NCI-H446 (cell line): ENCODE data around the gene TAF5L.
"Not testable (repeated sequence)": the region's sequence is repeated elsewhere in the genome, so short reads cannot be mapped to it uniquely, and the experiment has no call there.

Experiments used
- DNase-seq, 2 experiments: peaks; one replicate each; lab custom pipeline; 2025; lab: John Stamatoyannopoulos, UW

The TAF5L gene

GRCh38 chr1:229603371-229604005 lies 22.4 kb downstream of the TAF5L start:
- DNase-seq, result no peak

- no peak for DNase-seq
Measured at GRCh38 chr1:229600229-229600628, 25.7 kb downstream of the TAF5L start.

DNA sequence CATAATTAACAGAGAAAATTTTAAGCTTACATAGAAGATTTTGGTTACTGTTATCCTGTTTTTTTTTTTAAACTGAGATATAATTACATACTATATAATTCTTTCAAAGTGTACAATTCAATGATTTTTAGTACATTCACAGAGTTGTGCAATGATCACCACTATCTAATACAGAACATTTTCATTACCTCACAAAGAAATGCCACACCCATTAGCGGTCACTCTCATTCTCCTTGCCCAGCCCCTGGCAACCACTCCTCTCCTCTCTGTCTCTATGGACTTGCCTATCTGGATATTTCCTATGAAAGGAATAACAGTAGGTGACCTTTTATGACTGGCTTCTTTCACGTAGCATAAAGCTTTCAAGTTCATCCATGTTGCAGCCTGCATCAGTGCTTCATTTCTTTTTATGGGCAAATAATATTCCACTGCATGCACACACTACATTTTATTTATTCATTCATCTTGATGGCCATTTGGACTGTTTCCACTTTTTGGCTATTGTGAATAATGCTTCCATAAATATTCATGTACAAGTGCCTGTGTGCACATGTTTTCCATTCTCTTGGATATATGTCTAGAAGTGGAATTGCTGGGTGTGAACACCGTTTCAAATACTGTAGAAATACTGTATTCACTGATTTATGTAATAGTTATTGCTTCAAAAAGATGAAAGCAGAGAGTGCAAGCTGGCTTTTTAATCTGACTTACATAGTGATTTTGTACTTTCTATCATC lies 26.5 kb downstream of the TAF5L start:
- no peak for DNase-seq

DNA sequence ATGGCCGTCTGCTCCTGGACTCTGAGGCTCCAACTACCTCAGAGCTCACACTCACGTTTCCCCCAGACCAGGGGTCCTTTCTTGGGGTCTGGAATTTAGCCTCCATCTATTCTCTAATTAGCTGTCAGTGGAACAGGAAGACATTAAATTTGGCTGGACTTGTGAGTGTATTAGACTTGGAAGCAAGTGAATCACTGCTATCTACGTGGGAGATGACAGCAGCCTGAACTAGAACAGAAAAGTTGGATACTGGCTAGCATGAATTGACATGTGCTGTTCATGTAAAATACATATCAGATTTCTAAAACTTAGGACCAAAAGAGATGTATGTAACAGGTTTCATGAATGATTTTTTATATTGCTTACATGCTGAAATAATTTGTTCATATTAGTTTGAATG lies 28.0 kb downstream of the TAF5L start:
- DNase-seq, result no peak

DNA sequence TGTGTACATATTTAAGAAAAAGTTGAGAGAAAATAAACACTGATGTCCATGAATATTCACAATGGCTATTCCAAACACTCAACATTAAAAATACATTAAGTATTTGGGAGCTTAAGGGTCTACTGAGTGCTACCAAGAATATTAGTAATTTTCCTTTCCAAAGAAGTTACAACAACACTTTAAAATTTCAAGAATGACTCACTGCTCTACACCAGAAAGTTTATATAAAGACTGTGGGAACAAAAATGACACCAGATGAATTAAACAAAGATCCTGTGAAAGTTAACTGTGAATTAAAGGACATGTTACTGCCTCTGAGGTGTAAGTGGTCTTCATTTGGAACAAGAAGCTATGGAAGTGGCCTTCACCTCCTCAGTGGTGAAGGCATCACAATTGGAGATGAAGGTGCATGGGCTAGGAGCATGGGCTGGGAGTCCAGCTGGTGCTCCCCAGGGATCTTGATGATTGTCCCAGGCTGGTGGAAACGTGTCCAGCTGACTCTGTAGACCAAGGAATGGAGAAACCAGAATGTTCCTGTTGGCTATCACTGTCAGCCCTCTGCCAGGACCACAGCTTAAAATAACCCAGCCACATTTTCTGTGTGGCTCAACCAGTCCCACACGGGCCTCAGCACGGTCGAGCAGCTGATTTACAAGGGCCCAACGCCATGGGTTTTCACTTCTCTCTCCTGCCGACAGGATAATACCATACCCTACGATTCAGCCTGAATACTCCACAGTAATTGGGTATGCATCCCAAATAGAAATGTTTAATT lies 28.8 kb downstream of the TAF5L start:
- no peak for DNase-seq

- not testable (repeated sequence) for DNase-seq
Measured at GRCh38 chr1:229595876-229596275, 30.0 kb downstream of the TAF5L start.

DNA sequence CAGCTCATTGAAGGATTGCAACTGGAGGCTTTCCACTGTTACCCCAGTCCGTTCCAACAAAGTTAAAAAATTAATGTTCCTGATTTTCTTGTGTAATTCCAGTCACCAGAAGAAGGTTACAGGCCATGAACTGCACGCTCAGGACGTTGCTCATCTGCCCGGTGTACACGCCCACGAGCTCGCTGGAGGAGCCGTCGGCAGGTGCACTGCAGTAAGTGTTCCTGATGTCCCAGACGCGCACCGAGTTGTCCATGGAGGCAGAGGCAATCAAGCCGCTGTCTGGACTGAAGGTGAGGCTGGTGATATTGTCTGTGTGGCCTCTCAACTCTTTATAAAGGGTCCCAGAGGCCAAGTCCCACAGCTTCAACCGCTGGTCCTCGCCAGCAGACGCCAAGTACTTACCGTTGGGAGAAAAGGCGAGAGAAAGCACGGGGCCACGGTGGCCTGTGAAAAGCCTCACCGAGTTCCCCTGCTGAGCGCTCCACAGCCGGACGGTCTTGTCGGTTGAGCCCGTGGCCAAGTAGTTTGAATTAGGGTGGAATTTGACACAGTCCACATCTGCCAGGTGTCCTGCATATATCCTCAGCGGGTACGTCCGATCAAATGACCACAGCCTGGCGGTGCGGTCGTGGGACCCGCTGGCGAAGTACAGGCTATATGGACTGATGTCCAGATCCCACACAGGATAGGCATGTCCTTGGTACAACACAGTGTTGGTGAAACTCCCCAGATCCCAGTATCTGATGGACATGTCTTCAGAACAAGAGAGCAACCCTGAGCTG lies 31.5 kb downstream of the TAF5L start:
- DNase-seq, result no peak

DNA sequence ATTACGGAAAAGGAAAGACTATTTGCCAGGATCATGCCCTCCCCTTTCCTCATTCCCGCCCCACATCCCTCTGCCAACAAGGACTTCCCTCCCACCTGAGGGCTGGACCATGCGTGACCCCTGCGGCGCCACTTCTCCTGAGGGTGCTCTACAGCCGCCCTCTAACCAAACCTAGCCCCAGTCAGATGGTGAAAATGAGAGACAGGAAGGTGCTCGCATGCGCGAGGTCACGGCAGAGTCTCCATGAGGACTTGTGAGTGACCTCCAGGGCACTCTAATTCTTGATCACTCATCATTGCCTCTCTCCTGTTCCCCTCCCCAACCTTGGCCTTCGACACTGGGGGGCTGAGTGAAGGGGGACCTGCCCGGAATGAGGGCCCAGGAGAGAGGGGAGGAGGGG lies 32.1 kb downstream of the TAF5L start:
- DNase-seq, result no peak

- DNase-seq, result no peak
Measured at GRCh38 chr1:229590119-229590518, 35.8 kb downstream of the TAF5L start.

DNA sequence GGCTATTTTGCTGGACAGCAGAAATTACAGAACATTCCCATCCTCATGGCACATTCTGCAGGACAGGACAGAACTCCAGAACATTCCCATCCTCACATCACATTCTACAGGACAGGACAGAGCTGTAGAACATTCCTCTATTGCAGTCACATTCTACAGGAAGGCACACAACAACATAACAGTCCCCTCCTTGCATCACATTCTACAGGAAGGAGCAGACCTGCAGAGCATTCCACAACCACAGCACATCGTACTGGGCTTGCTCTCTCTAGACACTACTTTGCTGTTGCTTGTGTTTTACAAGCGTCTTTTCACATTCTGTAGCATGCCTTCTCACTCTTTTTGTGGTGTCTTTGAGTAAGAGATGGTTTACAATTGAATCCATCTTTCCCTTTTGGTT lies 40.6 kb downstream of the TAF5L start:
- DNase-seq, result no peak

DNA sequence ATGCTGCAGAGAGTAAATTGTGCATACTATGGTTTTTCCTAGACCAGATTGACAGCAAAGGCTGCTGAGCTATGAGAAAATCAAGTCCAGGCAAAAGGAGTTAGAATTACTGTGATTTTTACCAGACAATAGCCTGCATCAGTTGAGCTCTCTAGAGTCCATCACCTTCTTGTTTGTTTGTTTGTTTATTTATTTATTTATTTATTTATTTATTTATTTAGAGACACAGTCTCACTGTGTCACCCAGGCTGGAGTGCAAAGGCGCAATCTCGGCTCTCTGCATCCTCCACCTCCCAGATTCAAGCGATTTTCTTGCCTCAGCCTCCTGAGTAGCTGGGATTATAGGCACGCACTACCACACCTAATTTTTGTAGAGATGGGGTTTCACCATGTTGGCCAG lies 43.2 kb downstream of the TAF5L start:
- no peak for DNase-seq

DNA sequence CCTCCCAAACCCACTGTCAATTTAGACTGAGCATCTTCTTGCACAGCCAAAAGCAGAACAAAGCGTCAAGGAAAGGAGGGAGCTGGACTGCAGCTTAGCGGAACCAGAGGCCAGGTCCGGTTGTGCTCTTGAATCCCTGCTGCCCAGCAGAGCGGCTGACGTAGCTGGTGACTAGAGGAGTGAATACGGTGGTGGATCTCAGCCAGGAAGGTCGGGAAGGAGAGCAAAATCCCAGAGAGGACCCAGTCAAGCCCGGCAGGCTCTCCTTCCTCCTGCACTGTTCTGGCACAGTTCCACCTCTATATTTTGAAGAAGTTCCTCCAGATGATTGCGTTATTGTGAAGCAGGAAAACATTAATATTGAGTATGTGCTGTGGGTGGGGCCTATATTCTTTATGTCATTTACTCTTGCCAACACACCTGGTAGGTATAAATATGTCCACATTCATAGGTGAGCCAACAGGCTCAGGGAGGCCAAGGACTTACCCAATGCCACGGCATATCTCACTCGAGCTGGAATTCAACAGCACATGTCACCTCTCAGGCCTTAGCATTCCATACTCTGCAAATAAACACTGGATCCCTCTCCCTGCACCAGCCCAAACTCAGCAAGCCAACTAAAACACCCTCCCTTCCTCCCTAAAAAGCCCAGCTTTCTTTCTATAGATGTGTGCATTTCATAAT lies 43.8 kb downstream of the TAF5L start:
- no peak for DNase-seq

- no peak for DNase-seq
Measured at GRCh38 chr1:229581485-229581884, 44.4 kb downstream of the TAF5L start.

DNA sequence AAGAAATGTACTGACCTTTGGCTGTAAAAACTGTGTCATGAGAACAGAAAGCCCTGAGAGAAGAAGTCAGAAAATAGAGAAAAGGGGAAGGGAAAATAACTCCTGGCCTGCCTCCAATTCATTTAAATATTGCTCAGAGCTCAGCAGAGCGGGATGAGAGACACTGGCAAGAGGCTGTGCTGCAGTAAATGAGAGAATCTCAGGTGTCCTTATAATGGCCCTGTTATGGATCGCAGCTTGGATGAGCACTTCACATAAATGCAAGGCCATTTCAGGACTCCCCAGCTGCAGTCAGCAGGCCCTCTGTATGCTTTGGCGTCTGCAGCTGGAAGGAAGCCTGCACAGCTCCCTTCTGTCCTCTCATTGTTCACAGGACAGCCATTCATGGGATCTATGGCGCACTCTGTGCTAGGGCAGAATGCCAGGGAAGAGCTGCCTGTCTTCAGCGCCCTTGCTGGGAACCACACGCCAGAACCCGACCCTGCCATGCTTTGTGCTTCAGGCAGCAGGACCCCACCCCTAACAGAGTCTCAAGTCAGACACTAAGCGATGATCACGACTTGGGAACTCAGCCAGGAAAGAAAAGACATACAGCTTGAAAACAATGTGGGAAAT lies 46.8 kb downstream of the TAF5L start:
- peak; percentile 79 to 91 for DNase-seq

GRCh38 chr1:229578168-229579058 lies 47.5 kb downstream of the TAF5L start:
- no peak for DNase-seq

DNA sequence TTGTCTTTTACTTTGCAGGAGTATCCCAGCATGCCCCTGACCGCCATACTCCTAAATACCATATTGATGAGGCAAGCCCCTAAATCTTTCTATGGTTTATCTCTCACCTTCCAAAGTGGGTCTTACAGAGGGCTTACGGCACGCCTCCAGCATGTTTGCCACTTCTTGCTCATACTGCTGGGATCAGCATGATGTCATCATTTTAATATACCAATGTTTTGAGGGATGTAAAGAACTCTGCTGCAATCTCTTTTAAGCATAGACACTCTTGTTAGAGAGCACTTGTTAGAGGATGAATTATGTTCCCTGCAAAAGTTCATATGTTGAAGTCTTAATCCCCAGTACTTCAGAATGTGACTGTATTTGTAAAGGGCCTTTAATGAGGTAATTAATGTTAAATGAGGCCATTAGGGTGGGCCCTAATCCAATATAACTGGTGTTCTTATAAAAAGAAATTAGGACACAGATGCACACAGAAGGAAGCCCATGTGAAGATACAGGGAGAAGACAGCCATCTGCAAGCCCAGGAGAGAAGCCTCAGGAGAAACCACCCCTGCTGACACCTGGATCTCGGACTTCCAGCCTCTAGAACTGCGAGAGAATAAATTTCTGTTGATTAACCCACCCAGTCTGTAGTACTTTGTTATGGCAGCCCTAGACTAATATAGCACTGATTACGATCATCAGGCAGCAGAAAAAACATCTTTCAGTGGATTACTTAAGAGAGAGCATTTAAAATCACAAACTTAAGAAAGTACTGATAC lies 51.1 kb downstream of the TAF5L start:
- DNase-seq, result no peak

GRCh38 chr1:229572286-229572685 lies 53.6 kb downstream of the TAF5L start:
- DNase-seq, result no peak

DNA sequence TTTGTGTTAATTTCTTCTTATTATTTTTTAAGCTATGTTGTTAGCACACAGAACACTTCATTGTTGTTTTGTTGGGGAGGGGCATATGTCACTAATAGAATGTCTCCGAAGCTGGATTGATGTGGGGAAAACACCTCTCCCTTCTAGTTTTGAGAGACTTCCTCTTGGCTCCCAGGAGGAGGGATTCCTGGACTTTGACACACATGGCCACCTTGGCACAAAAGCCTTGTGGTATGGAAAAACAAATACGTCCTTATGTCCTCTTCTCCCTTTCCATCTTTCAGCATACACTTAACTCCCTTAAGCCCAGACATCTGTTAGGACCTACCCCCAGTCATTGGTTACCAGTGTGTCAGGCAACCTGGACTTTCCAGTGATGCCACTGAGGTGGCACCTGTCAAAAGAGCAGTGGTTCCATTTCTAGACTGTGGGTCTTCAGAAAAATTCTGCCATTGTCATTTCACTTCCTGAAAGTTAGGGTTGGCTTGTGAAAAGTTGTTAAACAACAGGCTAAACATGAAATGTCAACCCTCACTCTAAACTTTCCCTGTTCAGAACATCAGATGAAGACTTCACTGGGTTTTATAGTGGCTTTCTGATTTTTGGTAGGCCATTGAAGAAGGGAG lies 54.9 kb downstream of the TAF5L start:
- peak in 1 of 2 experiments; percentile 25 for DNase-seq

GRCh38 chr1:229570305-229570704 lies 55.6 kb downstream of the TAF5L start:
- no peak for DNase-seq
